MM.1S (cell line): Measurements from ENCODE around the gene TDRD12.

Source experiments
- DNase-seq: peaks from one replicate; pipeline ENCODE4 v3.0.0-alpha.2; 2015
- H2AFZ ChIP-seq: fragments of 300-600 bp; sonication (generic); 2 replicates; pipeline ENCODE4 v1.6.0; 2016; ENCODE audit warnings: antibody characterized with exemption, low read length
- H3F3A ChIP-seq: fragments of 300-600 bp; sonication (generic); 2 replicates; pipeline ENCODE4 v1.6.1; 2016; ENCODE audit warnings: mild to moderate bottlenecking, antibody characterized with exemption, low read length, moderate library complexity, mixed read lengths; ENCODE audit not compliant: insufficient read depth
- H3K27ac ChIP-seq: fragments of 300-600 bp; sonication (generic); 2 replicates; pipeline ENCODE4 v1.5.1; 2016; ENCODE audit warnings: mild to moderate bottlenecking, low read length
- H3K27me3 ChIP-seq: fragments of 300-600 bp; sonication (generic); replicated peaks from 2 replicates; pipeline ENCODE4 v1.6.0; 2016; ENCODE audit warnings: low read length; ENCODE audit not compliant: insufficient read depth
- H3K36me3 ChIP-seq: fragments of 300-600 bp; sonication (generic); replicated peaks from 2 replicates; pipeline ENCODE4 v1.6.1; 2016; ENCODE audit warnings: mild to moderate bottlenecking, low read length, mixed read lengths; ENCODE audit not compliant: insufficient read depth
- H3K4me1 ChIP-seq: fragments of 300-600 bp; sonication (generic); 2 replicates; pipeline ENCODE4 v1.6.1; 2016; ENCODE audit warnings: low read length, mixed read lengths
- H3K4me2 ChIP-seq: fragments of 300-600 bp; sonication (generic); 2 replicates; pipeline ENCODE4 v1.6.0; 2016; ENCODE audit warnings: low read depth, low read length
- H3K4me3 ChIP-seq: fragments of 300-600 bp; sonication (generic); 2 replicates; pipeline ENCODE4 v1.5.1; 2016; ENCODE audit warnings: low read length, mixed read lengths
- H3K79me2 ChIP-seq: fragments of 300-600 bp; sonication (generic); 2 replicates; pipeline ENCODE4 v1.6.1; 2016; ENCODE audit warnings: mixed run types, low read length, mixed read lengths
- H3K9ac ChIP-seq: fragments of 300-600 bp; sonication (generic); 2 replicates; pipeline ENCODE4 v1.6.1; 2016; ENCODE audit warnings: low read length, mixed read lengths
- H3K9me2 ChIP-seq: fragments of 300-600 bp; sonication (generic); replicated peaks from 2 replicates; pipeline ENCODE4 v1.6.1; 2016; ENCODE audit warnings: mild to moderate bottlenecking, low read length, mixed read lengths; ENCODE audit not compliant: insufficient read depth
- H3K9me3 ChIP-seq: fragments of 300-600 bp; sonication (generic); replicated peaks from 2 replicates; pipeline ENCODE4 v1.6.1; 2016; ENCODE audit warnings: mild to moderate bottlenecking, low read length, mixed read lengths; ENCODE audit not compliant: insufficient read depth
- H4K20me1 ChIP-seq: fragments of 300-600 bp; sonication (generic); 2 replicates; pipeline ENCODE4 v1.6.1; 2016; ENCODE audit warnings: mild to moderate bottlenecking, low read length, moderate library complexity, mixed read lengths; ENCODE audit not compliant: insufficient read depth
- EZH2 ChIP-seq: fragments of 300-600 bp; sonication (generic); optimal IDR thresholded peaks from 2 replicates; pipeline ENCODE3; 2017; ENCODE audit warnings: low read depth, mild to moderate bottlenecking, antibody characterized with exemption, low read length, mixed read lengths
- EZH2phosphoT487 ChIP-seq: fragments of 300-600 bp; sonication (generic); IDR thresholded peaks from 2 replicates; pipeline ENCODE4 v1.6.1; 2018; ENCODE audit warnings: antibody characterized with exemption, low read length
- TF ChIP-seq, protein P1 (sequence below): fragments of 300-600 bp; sonication (generic); IDR thresholded peaks from 2 replicates; pipeline ENCODE4 v1.5.1; 2016; ENCODE audit warnings: antibody characterized with exemption, low read length, mixed read lengths

TDRD12 gene

DNA sequence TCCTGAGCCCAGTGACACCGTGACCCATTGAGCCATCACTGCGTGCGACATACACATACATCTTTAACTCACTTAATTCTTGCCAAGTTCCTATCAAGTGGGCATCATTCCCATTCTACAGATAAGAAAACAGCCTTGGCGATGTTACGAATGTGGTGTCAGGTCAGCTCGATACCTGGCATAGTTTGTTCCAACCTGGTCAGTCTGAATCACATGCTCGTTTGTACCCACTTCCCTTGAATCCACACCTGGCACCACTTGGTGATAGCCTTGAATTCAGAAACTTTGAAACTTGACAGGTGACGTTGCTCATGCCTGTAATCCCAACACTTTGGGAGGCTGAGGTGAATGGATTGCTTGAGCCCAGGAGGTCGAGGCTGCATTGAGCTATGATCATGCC, 90.9 kb downstream of the TDRD12 start:
- Histone ChIP-seq H2AFZ (no peak overlapping the region), H3K36me3 (no peaks in the 10 kb centered on the region), H3K9ac (no peak overlapping the region), H3K9me3 (no peaks in the 10 kb centered on the region), H3K27me3 (no peaks in the 10 kb centered on the region), H3K4me1 (0 out of 2 replicates have a peak, but pooled peaks cover 7% of the 10 kb centered on the region), H3F3A (no peaks in the 10 kb centered on the region), H3K9me2 (no peaks in the 10 kb centered on the region), H3K4me3 (no peak overlapping the region), H3K27ac (no peak overlapping the region), H4K20me1 (no peaks in the 10 kb centered on the region), H3K4me2 (no peak overlapping the region), H3K79me2 (no peaks in the 10 kb centered on the region)
- TF ChIP-seq EZH2 (no peak), EZH2phosphoT487 (no peak)
- TF ChIP-seq, protein P1, sequence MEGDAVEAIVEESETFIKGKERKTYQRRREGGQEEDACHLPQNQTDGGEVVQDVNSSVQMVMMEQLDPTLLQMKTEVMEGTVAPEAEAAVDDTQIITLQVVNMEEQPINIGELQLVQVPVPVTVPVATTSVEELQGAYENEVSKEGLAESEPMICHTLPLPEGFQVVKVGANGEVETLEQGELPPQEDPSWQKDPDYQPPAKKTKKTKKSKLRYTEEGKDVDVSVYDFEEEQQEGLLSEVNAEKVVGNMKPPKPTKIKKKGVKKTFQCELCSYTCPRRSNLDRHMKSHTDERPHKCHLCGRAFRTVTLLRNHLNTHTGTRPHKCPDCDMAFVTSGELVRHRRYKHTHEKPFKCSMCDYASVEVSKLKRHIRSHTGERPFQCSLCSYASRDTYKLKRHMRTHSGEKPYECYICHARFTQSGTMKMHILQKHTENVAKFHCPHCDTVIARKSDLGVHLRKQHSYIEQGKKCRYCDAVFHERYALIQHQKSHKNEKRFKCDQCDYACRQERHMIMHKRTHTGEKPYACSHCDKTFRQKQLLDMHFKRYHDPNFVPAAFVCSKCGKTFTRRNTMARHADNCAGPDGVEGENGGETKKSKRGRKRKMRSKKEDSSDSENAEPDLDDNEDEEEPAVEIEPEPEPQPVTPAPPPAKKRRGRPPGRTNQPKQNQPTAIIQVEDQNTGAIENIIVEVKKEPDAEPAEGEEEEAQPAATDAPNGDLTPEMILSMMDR: no peak
- no peak for DNase-seq

DNA sequence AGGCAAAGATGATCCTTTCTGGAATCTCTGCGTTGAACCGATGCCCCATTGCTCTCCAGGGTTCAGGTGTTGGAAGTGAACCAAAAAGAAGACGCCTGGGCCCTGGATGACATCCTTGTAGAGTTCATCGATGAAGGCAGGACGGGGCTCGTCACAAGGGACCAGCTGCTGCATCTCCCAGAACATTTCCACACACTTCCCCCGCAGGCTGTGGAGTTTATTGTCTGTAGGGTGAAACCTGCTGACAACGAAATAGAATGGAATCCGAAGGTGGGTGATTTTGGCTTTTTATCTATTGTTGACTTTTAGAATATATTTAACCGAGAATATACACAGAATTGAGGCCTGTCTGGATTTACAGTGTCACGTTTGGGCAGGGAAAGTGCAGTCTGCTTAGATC, 91.6 kb downstream of the TDRD12 start:
- H3K9me3 ChIP-seq: no peaks in the 10 kb centered on the region
- H3K36me3 ChIP-seq: no peaks in the 10 kb centered on the region
- TF ChIP-seq EZH2phosphoT487: no peak
- TF ChIP-seq, protein P1: no peak
- TF ChIP-seq EZH2: no peak
- H3K27me3 ChIP-seq: no peaks in the 10 kb centered on the region
- H3K4me1 ChIP-seq: 0 out of 2 replicates have a peak, but pooled peaks cover 7% of the 10 kb centered on the region
- no peaks in the 10 kb centered on the region for H4K20me1 ChIP-seq
- H3K27ac ChIP-seq: no peak overlapping the region
- H3K4me3 ChIP-seq: no peak overlapping the region
- DNase-seq: no peak
- H2AFZ ChIP-seq: no peak overlapping the region
- no peaks in the 10 kb centered on the region for H3F3A ChIP-seq
- no peaks in the 10 kb centered on the region for H3K9me2 ChIP-seq
- no peak overlapping the region for H3K4me2 ChIP-seq
- H3K9ac ChIP-seq: no peak overlapping the region
- H3K79me2 ChIP-seq: no peaks in the 10 kb centered on the region

DNA sequence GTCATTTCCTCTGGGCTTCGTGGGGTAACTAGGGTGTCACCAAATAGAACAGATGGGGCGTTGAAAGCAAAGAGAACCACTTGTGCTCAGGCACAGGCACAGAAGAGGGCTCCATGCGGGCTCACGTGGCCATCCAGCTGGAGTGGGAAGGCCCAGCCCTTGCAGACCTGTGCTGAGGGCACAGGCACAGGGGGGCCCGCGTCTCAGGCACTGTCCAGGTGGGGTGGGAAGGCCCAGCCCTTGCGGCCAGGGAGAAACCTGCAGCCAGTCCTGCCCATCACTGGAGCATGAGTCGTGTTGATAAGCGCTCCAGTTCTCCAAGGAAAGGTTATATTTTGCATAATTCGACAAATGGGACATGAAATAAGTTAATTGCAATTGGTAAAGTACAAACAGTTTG, 92.5 kb downstream of the TDRD12 start:
- Histone ChIP-seq H3K79me2 (no peaks in the 10 kb centered on the region), H3K27ac (no peak overlapping the region), H3K4me2 (no peak overlapping the region), H3K4me3 (no peak overlapping the region), H3K9me2 (no peaks in the 10 kb centered on the region), H4K20me1 (no peaks in the 10 kb centered on the region), H3F3A (no peaks in the 10 kb centered on the region), H3K4me1 (0 out of 2 replicates have a peak, but pooled peaks cover 7% of the 10 kb centered on the region), H3K27me3 (no peaks in the 10 kb centered on the region), H2AFZ (no peak overlapping the region), H3K9ac (no peak overlapping the region), H3K36me3 (no peaks in the 10 kb centered on the region), H3K9me3 (no peaks in the 10 kb centered on the region)
- no peak for DNase-seq
- no peak for TF ChIP-seq EZH2phosphoT487
- TF ChIP-seq EZH2: no peak
- TF ChIP-seq, protein P1: no peak
